ENCODE data around the gene PDCD6IP.

PDCD6IP gene

DNA sequence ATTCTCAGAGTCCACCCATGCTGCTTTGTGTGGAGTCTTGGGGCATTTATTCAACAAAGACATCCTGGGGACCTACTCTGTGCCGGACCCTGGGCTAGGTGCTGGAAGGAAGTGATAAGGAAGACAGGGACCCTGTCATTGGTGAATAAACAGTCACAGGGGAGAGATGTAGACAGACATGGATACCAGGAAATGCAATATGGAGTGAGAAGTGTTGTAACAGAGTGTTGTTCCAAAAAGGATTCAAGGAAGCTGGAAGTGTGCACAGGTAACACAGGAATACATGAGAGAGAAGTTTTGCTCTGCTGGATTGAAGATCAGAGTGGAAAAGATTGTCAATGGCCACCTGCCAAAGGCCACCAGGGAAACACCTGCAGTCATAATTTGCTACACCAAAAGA lies 89.0 kb downstream of the PDCD6IP start:
- DNase-seq (ENCODE audit: low read depth in 2 of 2): no peak

DNA sequence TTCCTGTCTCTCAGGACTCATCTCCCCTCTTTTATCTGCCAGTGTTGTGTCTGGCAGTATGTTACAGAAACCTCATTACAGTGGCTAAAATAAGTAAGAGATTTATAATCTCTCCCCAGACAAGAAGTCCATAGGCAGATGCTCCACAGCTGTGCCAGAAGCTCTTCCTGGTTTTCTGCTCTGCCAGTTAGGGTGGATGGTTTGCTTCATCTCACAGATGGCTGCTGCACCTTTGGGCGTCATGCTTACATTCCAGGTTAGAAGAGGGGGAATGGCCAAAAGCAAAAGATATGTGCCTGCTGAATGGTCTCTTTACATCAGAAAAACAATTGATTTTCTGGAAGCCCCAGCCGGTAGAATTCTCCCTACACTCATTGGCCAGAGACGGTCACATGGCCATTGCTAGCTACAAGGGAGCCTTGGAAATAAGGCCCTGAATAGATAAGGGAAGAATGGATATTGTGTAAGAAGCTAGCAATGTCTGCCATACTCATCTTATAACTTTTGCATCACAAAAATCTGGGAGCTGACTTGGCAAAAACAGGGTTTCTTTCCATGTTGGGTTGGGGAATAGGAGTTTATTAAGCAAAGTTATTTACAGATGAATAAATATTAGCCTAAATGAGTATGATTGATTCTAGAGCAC lies 91.1 kb downstream of the PDCD6IP start:
- no peak for DNase-seq (ENCODE audit: low read depth in 2 of 2)

GRCh38 chr3:33892655-33893054 lies 94.2 kb downstream of the PDCD6IP start:
- DNase-seq (ENCODE audit: low read depth in 2 of 2): no peak

GRCh38 chr3:33895658-33896057 lies 97.2 kb downstream of the PDCD6IP start:
- no peak for DNase-seq (ENCODE audit: low read depth in 2 of 2)

GRCh38 chr3:33897306-33897705 lies 98.9 kb downstream of the PDCD6IP start:
- DNase-seq (ENCODE audit: low read depth in 2 of 2): no peak

GRCh38 chr3:33898901-33899300 lies 100.5 kb downstream of the PDCD6IP start:
- DNase-seq (ENCODE audit: low read depth in 2 of 2): no peak

DNA sequence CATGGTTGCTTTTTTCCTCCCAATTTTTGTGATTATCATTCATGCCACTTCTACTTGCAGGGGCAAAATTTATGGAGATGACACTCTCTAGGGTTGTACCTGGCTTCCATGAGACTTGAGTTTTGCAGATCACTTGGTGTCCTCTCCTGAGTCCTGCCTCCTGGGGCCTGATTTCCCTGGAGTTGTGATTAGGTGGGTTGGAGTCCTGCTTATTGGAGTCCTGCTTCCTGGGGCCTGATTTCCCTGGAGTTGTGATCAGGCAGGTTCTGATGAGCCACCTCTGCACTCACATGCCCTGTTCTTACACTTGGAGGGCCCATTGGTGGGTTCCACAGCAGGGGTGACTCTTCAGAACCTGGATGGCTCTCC lies 102.0 kb downstream of the PDCD6IP start:
- no peak for DNase-seq (ENCODE audit: low read depth in 2 of 2)

DNA sequence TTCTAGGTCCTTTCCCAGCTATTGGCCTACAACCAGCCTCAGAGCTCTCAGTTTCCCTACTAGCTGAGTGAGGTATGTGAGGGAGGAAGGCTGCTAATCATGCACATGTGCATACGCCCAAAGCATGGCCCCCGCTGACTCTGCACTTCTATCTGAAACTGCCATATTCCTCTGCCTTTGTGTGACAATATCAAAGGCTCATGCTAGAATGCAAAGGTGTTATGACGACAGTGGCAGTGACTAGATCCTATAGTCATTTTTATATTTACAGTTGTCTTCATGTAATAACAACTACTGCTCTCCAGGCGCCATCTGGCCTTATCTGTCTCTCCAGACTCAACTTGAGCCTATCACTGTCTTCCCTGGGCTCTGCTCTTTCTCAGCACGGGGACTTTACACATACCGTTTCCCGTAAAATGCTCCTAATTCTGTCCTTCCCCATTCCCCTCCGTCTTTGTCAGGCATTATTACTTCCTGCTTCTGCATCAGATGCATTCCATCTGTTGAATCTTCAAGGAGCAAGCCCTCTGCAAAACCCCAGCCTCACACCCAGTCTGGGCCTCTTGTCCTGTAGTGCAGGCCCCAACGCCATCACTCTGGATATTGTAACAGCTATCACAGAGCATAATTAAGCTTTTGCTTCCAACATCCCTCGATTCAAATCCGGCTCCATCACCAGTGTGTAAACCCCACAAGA lies 102.5 kb downstream of the PDCD6IP start:
- no peak for DNase-seq (ENCODE audit: low read depth in 2 of 2)

DNA sequence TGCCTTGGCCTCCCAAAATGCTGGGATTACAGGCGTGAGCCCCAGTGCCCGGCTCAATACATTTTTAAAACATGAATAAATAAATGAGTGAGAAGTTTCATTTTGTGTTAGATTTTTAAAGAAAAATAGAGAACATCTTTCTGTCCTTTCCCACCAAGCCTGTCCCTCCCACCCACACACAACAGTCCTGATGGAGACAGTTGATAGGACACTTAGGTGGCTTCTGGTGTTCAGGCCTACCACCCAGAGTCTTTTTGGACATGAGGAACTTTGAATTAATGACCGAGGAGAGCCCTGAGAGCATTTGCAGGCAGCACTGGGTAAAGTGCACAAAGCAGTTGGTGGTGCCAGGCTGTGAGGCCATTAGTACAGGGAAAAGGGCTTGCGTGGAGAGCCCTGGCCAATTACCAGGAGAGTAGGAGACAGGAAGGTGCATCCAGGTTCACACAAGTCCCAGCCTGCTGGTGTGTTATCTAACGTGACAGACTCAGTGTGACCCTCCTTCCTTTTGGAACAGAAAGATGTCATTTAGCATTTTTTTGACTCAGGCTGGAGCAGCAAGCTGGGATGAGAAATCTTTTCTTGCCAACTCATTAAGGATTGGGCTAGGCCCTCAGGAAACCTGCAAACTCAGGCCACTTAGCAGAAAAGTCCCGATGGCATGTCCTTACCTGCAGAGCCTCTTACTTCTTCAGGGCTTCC lies 103.6 kb downstream of the PDCD6IP start:
- no peak for DNase-seq (ENCODE audit: low read depth in 2 of 2)

DNA sequence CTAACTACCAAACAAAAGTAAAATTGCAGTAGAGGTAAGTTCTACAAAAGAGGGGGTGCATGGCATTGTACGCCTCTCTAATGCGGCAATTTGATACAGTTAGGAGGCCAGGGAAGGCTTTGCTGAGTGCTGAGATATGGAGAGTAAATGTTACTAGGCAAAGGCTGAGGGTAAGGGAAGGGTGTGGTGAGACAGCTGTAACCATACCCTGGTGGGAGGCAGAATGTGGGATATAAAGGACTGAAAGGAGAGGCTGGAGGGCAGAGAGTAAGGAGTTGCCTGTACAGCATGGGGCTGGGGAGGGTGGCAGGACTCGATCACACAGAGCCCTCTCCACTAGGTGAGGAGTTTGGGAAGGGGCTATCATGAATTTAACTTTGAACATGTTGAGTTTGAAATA lies 106.3 kb downstream of the PDCD6IP start:
- DNase-seq (ENCODE audit: low read depth in 2 of 2): no peak

DNA sequence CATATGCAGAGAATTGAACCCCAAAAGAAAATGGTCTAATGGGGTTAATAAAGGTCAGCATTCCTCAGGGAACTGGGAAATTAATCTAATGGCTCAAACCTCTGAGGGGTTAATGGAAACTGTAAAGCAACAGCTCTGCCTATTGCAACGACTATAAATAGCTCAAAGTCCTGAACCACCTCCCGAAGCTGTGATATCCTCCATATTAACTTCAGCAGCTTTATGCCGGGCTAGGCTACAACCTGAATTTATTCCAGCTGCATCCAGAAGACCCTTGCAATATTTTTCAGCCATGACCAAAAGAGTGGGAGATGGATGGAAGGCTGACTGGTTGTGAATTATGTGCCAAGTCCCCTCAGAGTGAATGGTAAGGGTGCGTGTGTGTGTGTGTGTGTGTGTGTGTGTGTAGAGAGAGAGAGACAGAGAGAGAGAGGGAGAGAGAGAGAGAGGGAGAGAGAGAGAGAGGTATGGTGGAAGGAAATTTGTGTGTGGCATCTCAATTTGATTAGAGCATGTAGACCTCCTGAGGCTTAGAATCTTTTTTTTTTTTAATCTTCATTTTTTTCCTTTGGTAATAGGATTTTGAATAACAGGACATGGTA lies 109.9 kb downstream of the PDCD6IP start:
- DNase-seq (ENCODE audit: low read depth in 2 of 2): no peak

DNA sequence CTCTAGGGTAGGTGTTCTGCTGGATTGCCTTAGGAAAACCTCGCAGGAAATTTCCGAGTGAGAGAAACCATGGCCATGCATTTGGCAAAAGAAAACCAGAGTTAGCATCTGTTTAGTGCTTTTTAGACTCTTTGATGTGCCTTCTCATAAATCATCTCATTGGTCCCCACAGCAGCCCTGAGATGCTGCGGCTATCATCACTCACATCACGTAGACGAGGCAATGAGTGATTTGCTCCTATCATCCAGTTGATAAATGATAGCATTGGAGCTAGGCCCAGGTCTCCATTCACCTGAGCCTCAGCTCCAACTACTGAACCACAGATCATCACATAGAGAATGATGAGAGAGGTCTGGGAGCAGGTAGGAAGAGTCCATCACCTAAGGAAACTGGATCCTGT lies 111.1 kb downstream of the PDCD6IP start:
- no peak for DNase-seq (ENCODE audit: low read depth in 2 of 2)

- no peak for DNase-seq (ENCODE audit: low read depth in 2 of 2)
These were observed 111.6 kb downstream of the PDCD6IP start for GRCh38 chr3:33910031-33910430.

GRCh38 chr3:33911525-33912322 lies 113.3 kb downstream of the PDCD6IP start:
- DNase-seq (ENCODE audit: low read depth in 2 of 2): no peak

DNA sequence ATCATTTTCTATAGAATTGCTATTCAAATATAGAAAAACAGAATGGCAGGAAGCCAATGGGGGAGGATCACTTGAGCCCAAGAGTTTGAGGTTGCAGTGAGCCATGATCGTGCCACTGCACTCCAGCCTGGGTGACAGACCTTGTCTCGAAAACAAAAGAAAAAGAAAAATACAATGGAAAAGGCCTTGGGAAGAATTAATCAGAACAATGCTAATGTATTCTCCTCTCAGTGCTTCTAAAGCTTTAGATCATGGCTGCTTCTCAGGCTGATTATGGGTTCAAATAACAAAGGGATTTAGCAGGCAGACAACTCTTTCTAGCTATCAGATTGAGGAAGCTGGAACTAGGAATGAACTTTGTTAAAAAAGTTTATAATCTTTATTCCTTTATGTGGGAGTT lies 115.8 kb downstream of the PDCD6IP start:
- DNase-seq (ENCODE audit: low read depth in 2 of 2): no peak

- no peak for DNase-seq (ENCODE audit: low read depth in 2 of 2)
These were observed 116.4 kb downstream of the PDCD6IP start for GRCh38 chr3:33914731-33915379.

- no peak for DNase-seq (ENCODE audit: low read depth in 2 of 2)
These were observed 117.5 kb downstream of the PDCD6IP start for GRCh38 chr3:33915796-33916546.

- no peak for DNase-seq (ENCODE audit: low read depth in 2 of 2)
These were observed 119.8 kb downstream of the PDCD6IP start for GRCh38 chr3:33918126-33918756.
